Measurements from ENCODE around the gene TRAM2. TPM values are rescaled to one million over a fixed set of nuclear protein-coding genes. Genes with fewer than 3 reads are reported as not detected.

The TRAM2 gene
- total and polyA plus RNA-seq, 10 of the 15 experiments (the other 5 are each of a cell fraction or from before 2014, with no cell fraction given) = 2.5 to 15.0 (median 11.0) TPM

GRCh38 chr6:52529311-52529710 lies 47.5 kb downstream of the TRAM2 start (continued):
- TF ChIP-seq ELK1 (IDR thresholded peaks at IDR 0.05; ENCODE audit: low read depth, low read length) (no peak), JUND (IDR thresholded peaks at IDR 0.05; ENCODE audit: low read depth, low read length) (no peak), MTA3 (IDR thresholded peaks at IDR 0.05; ENCODE audit: borderline replicate concordance, low read length) (no peak), EGR1 (IDR thresholded peaks at IDR 0.05; ENCODE audit: borderline replicate concordance in 1 of 2, low read depth in 2 of 2, low read length in 2 of 2) (no peak), RELA (IDR thresholded peaks at IDR 0.05; ENCODE audit: borderline replicate concordance, partially characterized antibody) (no peak), SPI1 (IDR thresholded peaks at IDR 0.05; ENCODE audit: borderline replicate concordance, insufficient read depth, low read depth, low read length) (no peak), IKZF1 (conservative IDR thresholded peaks at IDR 0.05) (0 out of 2 replicates have a peak, but pooled peaks have one; percentile 28), KAT2A (conservative IDR thresholded peaks at IDR 0.05; ENCODE audit: control insufficient read depth, low read depth, low read length) (no peak), ESRRA (IDR thresholded peaks at IDR 0.05; ENCODE audit: low read length) (no peak), POLR2AphosphoS2 (IDR thresholded peaks at IDR 0.05; ENCODE audit: low read depth, low read length) (no peak)
- TF ChIP-seq, protein P1, sequence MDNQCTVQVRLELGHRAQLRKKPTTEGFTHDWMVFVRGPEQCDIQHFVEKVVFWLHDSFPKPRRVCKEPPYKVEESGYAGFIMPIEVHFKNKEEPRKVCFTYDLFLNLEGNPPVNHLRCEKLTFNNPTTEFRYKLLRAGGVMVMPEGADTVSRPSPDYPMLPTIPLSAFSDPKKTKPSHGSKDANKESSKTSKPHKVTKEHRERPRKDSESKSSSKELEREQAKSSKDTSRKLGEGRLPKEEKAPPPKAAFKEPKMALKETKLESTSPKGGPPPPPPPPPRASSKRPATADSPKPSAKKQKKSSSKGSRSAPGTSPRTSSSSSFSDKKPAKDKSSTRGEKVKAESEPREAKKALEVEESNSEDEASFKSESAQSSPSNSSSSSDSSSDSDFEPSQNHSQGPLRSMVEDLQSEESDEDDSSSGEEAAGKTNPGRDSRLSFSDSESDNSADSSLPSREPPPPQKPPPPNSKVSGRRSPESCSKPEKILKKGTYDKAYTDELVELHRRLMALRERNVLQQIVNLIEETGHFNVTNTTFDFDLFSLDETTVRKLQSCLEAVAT (IDR thresholded peaks at IDR 0.05) = no peak
- TF ChIP-seq, protein P2, sequence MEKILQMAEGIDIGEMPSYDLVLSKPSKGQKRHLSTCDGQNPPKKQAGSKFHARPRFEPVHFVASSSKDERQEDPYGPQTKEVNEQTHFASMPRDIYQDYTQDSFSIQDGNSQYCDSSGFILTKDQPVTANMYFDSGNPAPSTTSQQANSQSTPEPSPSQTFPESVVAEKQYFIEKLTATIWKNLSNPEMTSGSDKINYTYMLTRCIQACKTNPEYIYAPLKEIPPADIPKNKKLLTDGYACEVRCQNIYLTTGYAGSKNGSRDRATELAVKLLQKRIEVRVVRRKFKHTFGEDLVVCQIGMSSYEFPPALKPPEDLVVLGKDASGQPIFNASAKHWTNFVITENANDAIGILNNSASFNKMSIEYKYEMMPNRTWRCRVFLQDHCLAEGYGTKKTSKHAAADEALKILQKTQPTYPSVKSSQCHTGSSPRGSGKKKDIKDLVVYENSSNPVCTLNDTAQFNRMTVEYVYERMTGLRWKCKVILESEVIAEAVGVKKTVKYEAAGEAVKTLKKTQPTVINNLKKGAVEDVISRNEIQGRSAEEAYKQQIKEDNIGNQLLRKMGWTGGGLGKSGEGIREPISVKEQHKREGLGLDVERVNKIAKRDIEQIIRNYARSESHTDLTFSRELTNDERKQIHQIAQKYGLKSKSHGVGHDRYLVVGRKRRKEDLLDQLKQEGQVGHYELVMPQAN (conservative IDR thresholded peaks at IDR 0.05) = no peak
